Chondrocyte (in vitro differentiated cells): Measurements from ENCODE around the gene HSD17B12. TPM values are rescaled to one million over a fixed set of nuclear protein-coding genes. Genes with fewer than 3 reads are reported as not detected.
"Not testable (repeated sequence)": the region's sequence is repeated elsewhere in the genome, so short reads cannot be mapped to it uniquely, and the experiment has no call there.

Experiments
- DNase-seq: peaks from one replicate; pipeline ENCODE4 v3.0.0; 2021; ENCODE audit warnings: mixed read lengths, low spot score
- H3K27ac Mint-ChIP-seq: one replicate; pipeline ENCODE4 v1.8.0; 2021; ENCODE audit warnings: mild to moderate bottlenecking, moderate library complexity, mixed read lengths; ENCODE audit not compliant: unreplicated experiment
- H3K27me3 Mint-ChIP-seq: 2 replicates; pipeline ENCODE4 v1.8.0; 2021; ENCODE audit warnings: low read depth, mixed read lengths
- H3K36me3 Mint-ChIP-seq: 2 replicates; pipeline ENCODE4 v1.8.0; 2021; ENCODE audit warnings: low read depth, mixed read lengths
- H3K4me1 Mint-ChIP-seq: 2 replicates; pipeline ENCODE4 v1.8.0; 2021; ENCODE audit warnings: low read depth, mild to moderate bottlenecking, mixed read lengths
- H3K4me3 Mint-ChIP-seq: one replicate; pipeline ENCODE4 v1.8.0; 2021; ENCODE audit warnings: mild to moderate bottlenecking, moderate library complexity, mixed read lengths; ENCODE audit not compliant: unreplicated experiment
- H3K9me3 Mint-ChIP-seq: 2 replicates; pipeline ENCODE4 v1.8.0; 2021; ENCODE audit warnings: low read depth, mixed read lengths
- CTCF ChIP-seq: fragments of 200-600 bp; sonication (generic); IDR thresholded peaks from 2 replicates; pipeline ENCODE4 v1.5.0; 2021; ENCODE audit warnings: antibody characterized with exemption, mild to moderate bottlenecking, moderate library complexity
- total RNA-seq: library from RNA; stranded (reverse); gene quantifications from 3 replicates; pipeline ENCODE4 v1.2.1, GENCODE V29; 2021

Gene HSD17B12
- total RNA-seq, 1 donor from 2014 or later: 89.3 TPM

- Mint-ChIP-seq H3K4me1 (peaks cover 10% of the 10 kb centered on the region), H3K27me3 (no peaks in the 10 kb centered on the region), H3K36me3 (no peaks in the 10 kb centered on the region), H3K4me3 (no peak overlapping the region), H3K9me3 (peaks cover 5% of the 10 kb centered on the region), H3K27ac (no peak overlapping the region)
- no peak for TF ChIP-seq CTCF
- no peak for DNase-seq
Observed at GRCh38 chr11:43676933-43677332, 3.6 kb upstream of the HSD17B12 start.

DNA sequence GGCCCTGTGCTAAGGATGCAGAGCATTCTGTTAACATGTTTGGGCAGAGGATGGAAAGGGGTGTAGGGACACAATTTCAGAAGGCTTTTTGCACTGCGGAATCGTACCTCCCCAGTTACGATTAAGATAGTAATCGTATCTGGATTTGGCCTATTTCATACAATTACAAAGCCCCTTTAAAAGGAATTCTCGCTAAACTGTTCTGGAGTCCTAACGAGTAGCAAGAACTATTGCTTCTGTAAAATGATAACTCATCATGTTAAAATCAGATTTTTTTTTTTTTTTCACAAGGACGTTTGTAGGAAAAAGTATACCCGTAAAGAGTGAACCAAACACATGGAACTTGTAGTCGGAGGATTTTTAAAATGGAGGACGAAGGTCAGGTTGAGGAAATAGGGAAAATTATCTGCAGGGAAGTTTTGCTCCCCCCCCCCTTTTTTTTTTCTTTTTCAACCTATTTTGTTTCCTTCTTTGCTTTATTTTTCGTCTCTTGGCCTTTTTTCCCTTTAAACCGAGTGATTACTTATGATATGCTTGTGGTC lies 934 bp downstream of the HSD17B12 start:
- peaks cover 9% of the 10 kb centered on the region for H3K36me3 Mint-ChIP-seq
- DNase-seq: no peak

GRCh38 chr11:43682081-43682480 lies 1.5 kb downstream of the HSD17B12 start:
- DNase-seq, H3K27me3 Mint-ChIP-seq, H3K9me3 Mint-ChIP-seq, H3K36me3 Mint-ChIP-seq: not testable (repeated sequence)
- peaks cover 48% of the 10 kb centered on the region for H3K4me1 Mint-ChIP-seq
- peak overlapping the region; percentile 95 for H3K4me3 Mint-ChIP-seq
- peak overlapping the region; percentile 96 for H3K27ac Mint-ChIP-seq

More for the DNA sequence above, 934 bp downstream of the HSD17B12 start:
- Mint-ChIP-seq H3K4me1 (peaks cover 42% of the 10 kb centered on the region), H3K9me3 (peaks cover 5% of the 10 kb centered on the region), H3K27ac (peak overlapping the region; percentile 96), H3K4me3 (peak overlapping the region; percentile 95), H3K27me3 (no peaks in the 10 kb centered on the region)
- no peak for TF ChIP-seq CTCF

GRCh38 chr11:43685440-43685839 lies 4.9 kb downstream of the HSD17B12 start:
- no peak for TF ChIP-seq CTCF
- peaks cover 13% of the 10 kb centered on the region for H3K36me3 Mint-ChIP-seq
- H3K27ac Mint-ChIP-seq: no peak overlapping the region
- H3K4me3 Mint-ChIP-seq: no peak overlapping the region
- DNase-seq: no peak
- no peaks in the 10 kb centered on the region for H3K9me3 Mint-ChIP-seq
- H3K4me1 Mint-ChIP-seq: peaks cover 55% of the 10 kb centered on the region
- H3K27me3 Mint-ChIP-seq: no peaks in the 10 kb centered on the region

- Mint-ChIP-seq H3K9me3 (no peaks in the 10 kb centered on the region), H3K27ac (no peak overlapping the region), H3K4me3 (no peak overlapping the region), H3K36me3 (peaks cover 13% of the 10 kb centered on the region), H3K27me3 (no peaks in the 10 kb centered on the region), H3K4me1 (peaks cover 55% of the 10 kb centered on the region)
- TF ChIP-seq CTCF: no peak
- no peak for DNase-seq
Observed at GRCh38 chr11:43686207-43686606, 5.7 kb downstream of the HSD17B12 start.

DNA sequence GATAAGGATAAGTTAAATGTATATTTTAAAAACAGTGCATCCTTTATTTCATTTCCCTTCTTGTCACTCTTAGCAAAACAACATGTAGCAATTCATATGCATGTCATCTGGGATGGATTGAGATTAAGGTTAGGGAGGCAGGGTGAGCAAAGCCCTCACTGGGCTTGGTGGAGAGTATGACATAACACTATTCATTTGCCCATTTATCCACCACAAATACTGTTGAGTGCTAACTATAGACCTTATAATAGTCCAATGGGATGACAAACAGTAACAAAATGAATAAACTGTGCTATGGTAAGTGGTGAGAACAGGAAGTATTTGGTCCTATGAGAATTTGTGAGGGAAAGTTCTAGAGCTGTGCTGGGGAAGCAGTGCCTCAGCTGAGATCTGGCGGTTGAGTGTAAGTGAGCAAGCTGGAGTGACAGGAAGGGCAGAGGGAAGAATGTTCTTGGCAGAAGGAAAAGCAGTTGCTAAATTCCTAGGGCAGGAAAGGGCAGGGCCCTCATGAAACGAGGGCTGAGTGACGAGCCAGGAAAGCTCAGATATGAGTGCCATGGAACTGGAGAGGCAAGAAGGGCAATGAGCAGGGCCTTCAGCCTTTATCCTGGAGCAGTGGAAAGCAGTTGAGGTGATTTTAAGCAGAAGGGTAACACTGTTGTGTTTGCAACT lies 6.7 kb downstream of the HSD17B12 start:
- H3K9me3 Mint-ChIP-seq: no peaks in the 10 kb centered on the region
- H3K27ac Mint-ChIP-seq: peak overlapping the region; percentile 77
- H3K4me1 Mint-ChIP-seq: peaks cover 45% of the 10 kb centered on the region
- no peak overlapping the region for H3K4me3 Mint-ChIP-seq
- H3K36me3 Mint-ChIP-seq: peaks cover 13% of the 10 kb centered on the region
- DNase-seq: no peak
- H3K27me3 Mint-ChIP-seq: no peaks in the 10 kb centered on the region
- no peak for TF ChIP-seq CTCF
